K562 (cell line): ENCODE results near the gene JADE3. TPM values are rescaled to one million over a fixed set of nuclear protein-coding genes. Genes with fewer than 3 reads are reported as not detected.
A peak's percentile ranks its signal among the peaks of the same experiment; 100 is the strongest.

Experiments
- GATAD2B ChIP-seq: fragments of 450-650 bp; IDR thresholded peaks from 2 replicates; pipeline ENCODE4 v1.6.1; 2017; ENCODE audit warnings: mild to moderate bottlenecking, borderline replicate concordance
- HDAC6 ChIP-seq: IDR thresholded peaks from 2 replicates; pipeline ENCODE4 v1.6.1; 2012; ENCODE audit warnings: low read depth, mild to moderate bottlenecking, control low read depth, inconsistent platforms, low read length, moderate library complexity
- KDM4B ChIP-seq, 2 experiments: fragments of 450-650 bp in 1 of 2; sonication (generic) in 1 of 2; IDR thresholded peaks; 2 replicates each; pipeline ENCODE4 v1.6.1; 2016 to 2017; ENCODE audit warnings: borderline replicate concordance in 2 of 2, antibody characterized with exemption in 1 of 2, low read depth in 1 of 2, mild to moderate bottlenecking in 1 of 2
- NBN ChIP-seq: fragments of 450-650 bp; IDR thresholded peaks from 2 replicates; pipeline ENCODE4 v1.6.1; 2016; ENCODE audit warnings: low read depth, mild to moderate bottlenecking
- POLR2AphosphoS5 ChIP-seq: IDR thresholded peaks from 2 replicates; pipeline ENCODE4 v1.6.1; 2011; ENCODE audit warnings: mild to moderate bottlenecking, low read depth, low read length, moderate library complexity; ENCODE audit not compliant: control insufficient read depth, insufficient read depth
- PREB ChIP-seq: sonication (generic); formaldehyde crosslinking; IDR thresholded peaks from 2 replicates; pipeline ENCODE4 v1.8.1; 2023; ENCODE audit warnings: mild to moderate bottlenecking, missing genetic modification reagents
- SREBF1 ChIP-seq: fragments of 150-350 bp; IDR thresholded peaks from 2 replicates; pipeline ENCODE4 v1.6.1; 2014; ENCODE audit warnings: antibody characterized with exemption, low read depth, low read length, borderline replicate concordance
- TEAD1 ChIP-seq, 2 experiments: fragments of 450-650 bp in 1 of 2; sonication (generic) in 1 of 2; formaldehyde crosslinking; IDR thresholded peaks; 2 replicates each; pipeline versions ENCODE4 v1.4.0 to v1.8.0; 2020 to 2022; ENCODE audit warnings: mild to moderate bottlenecking in 2 of 2, missing genetic modification reagents in 1 of 2
- ZBTB49 ChIP-seq: sonication (generic); formaldehyde crosslinking; IDR thresholded peaks from 2 replicates; pipeline ENCODE4 v1.8.0; 2022; ENCODE audit warnings: missing genetic modification reagents, mild to moderate bottlenecking, borderline replicate concordance
- ZFP30 ChIP-seq: fragments of 250-450 bp; sonication (Bioruptor Pico); IDR thresholded peaks from 2 replicates; pipeline ENCODE4 v1.8.0; 2022; ENCODE audit warnings: moderate library complexity, mild to moderate bottlenecking, inconsistent platforms, borderline replicate concordance
- ZKSCAN8 ChIP-seq: fragments of 200-800 bp; sonication (Bioruptor generic); IDR thresholded peaks from 2 replicates; pipeline ENCODE4 v1.6.1; 2016; ENCODE audit warnings: missing genetic modification characterization, missing compliant biosample characterization
- ZNF311 ChIP-seq: fragments of 250-450 bp; sonication (Bioruptor Pico); IDR thresholded peaks from 2 replicates; pipeline ENCODE4 v1.4.0; 2020; ENCODE audit warnings: mild to moderate bottlenecking, moderate library complexity
- ZNF347 ChIP-seq: fragments of 450-650 bp; formaldehyde crosslinking; IDR thresholded peaks from 2 replicates; pipeline ENCODE4 v1.4.0; 2020; ENCODE audit warnings: low read depth, mild to moderate bottlenecking, moderate library complexity
- ZNF408 ChIP-seq: fragments of 250-450 bp; sonication (Bioruptor Pico); IDR thresholded peaks from 2 replicates; pipeline ENCODE4 v1.4.0; 2020; ENCODE audit warnings: low read depth, mild to moderate bottlenecking, moderate library complexity
- polyA plus RNA-seq, 8 experiments: library from polyadenylated mRNA; depleted of rRNA in 4 of 8; stranded (reverse) in 5 of 8; unstranded in 3 of 8; fragments of >200 nt; fragmentation: Nextera tagmentation in 2 of 8; fragmentation: Illumina TruSeq in 1 of 8; extraction: Ambion mirVana in 2 of 8; extraction: Trizol in 1 of 8; gene quantifications; 2 replicates each; pipeline versions ENCODE4 v1.2.1 to v1.2.3, GENCODE V29; 2011 to 2014; ENCODE audit warnings: inconsistent platforms in 1 of 8, missing spikeins in 1 of 8
- total RNA-seq, 7 experiments: library from RNA; depleted of rRNA in 6 of 7; stranded (reverse); fragments of >200 nt in 6 of 7; fragmentation: Illumina TruSeq in 2 of 7; extraction: Trizol in 2 of 7; gene quantifications; 2 replicates each; pipeline versions ENCODE4 v1.2.1 to v1.2.3, GENCODE V29; 2011 to 2021; ENCODE audit warnings: low replicate concordance in 1 of 7
- TF ChIP-seq, protein P1 (sequence below): fragments of 250-450 bp; sonication (Bioruptor Pico); IDR thresholded peaks from 2 replicates; pipeline ENCODE4 v1.8.0; 2021; ENCODE audit warnings: moderate library complexity, mild to moderate bottlenecking, inconsistent platforms
- TF ChIP-seq, protein P2 (sequence below), 2 experiments: fragments of 450-650 bp; IDR thresholded peaks; 2 replicates each; pipeline ENCODE4 v1.6.1; 2016; ENCODE audit warnings: mild to moderate bottlenecking in 2 of 2, borderline replicate concordance in 1 of 2, low read depth in 1 of 2, moderate library complexity in 1 of 2

Gene JADE3
- total and polyA plus RNA-seq, 9 of the 15 experiments (the other 6 are each of a cell fraction or from before 2014, with no cell fraction given) = 2.6 to 10.0 (median 7.0) TPM

GRCh38 chrX:47047989-47048388, 135.8 kb downstream of the JADE3 start (continued):
- no peak for TF ChIP-seq GATAD2B
- no peak for TF ChIP-seq KDM4B (IDR thresholded peaks at IDR 0.05; ENCODE audit: borderline replicate concordance in 2 of 2, low read depth in 1 of 2)
- TF ChIP-seq ZNF347 (CRISPR knock-in tag) = no peak
- TF ChIP-seq ZKSCAN8 (CRISPR knock-in tag) = no peak
- TF ChIP-seq HDAC6 = no peak
- TF ChIP-seq PREB (CRISPR knock-in tag) = no peak
- TF ChIP-seq POLR2AphosphoS5 = peak; percentile 84; the same call in 1 of the 2 replicates
- TF ChIP-seq ZBTB49 (CRISPR knock-in tag) = no peak
- TF ChIP-seq ZFP30 (CRISPR knock-in tag) = no peak
- TF ChIP-seq, protein P1, sequence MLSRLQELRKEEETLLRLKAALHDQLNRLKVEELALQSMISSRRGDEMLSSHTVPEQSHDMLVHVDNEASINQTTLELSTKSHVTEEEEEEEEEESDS (CRISPR knock-in tag) = no peak
- TF ChIP-seq, protein P2, sequence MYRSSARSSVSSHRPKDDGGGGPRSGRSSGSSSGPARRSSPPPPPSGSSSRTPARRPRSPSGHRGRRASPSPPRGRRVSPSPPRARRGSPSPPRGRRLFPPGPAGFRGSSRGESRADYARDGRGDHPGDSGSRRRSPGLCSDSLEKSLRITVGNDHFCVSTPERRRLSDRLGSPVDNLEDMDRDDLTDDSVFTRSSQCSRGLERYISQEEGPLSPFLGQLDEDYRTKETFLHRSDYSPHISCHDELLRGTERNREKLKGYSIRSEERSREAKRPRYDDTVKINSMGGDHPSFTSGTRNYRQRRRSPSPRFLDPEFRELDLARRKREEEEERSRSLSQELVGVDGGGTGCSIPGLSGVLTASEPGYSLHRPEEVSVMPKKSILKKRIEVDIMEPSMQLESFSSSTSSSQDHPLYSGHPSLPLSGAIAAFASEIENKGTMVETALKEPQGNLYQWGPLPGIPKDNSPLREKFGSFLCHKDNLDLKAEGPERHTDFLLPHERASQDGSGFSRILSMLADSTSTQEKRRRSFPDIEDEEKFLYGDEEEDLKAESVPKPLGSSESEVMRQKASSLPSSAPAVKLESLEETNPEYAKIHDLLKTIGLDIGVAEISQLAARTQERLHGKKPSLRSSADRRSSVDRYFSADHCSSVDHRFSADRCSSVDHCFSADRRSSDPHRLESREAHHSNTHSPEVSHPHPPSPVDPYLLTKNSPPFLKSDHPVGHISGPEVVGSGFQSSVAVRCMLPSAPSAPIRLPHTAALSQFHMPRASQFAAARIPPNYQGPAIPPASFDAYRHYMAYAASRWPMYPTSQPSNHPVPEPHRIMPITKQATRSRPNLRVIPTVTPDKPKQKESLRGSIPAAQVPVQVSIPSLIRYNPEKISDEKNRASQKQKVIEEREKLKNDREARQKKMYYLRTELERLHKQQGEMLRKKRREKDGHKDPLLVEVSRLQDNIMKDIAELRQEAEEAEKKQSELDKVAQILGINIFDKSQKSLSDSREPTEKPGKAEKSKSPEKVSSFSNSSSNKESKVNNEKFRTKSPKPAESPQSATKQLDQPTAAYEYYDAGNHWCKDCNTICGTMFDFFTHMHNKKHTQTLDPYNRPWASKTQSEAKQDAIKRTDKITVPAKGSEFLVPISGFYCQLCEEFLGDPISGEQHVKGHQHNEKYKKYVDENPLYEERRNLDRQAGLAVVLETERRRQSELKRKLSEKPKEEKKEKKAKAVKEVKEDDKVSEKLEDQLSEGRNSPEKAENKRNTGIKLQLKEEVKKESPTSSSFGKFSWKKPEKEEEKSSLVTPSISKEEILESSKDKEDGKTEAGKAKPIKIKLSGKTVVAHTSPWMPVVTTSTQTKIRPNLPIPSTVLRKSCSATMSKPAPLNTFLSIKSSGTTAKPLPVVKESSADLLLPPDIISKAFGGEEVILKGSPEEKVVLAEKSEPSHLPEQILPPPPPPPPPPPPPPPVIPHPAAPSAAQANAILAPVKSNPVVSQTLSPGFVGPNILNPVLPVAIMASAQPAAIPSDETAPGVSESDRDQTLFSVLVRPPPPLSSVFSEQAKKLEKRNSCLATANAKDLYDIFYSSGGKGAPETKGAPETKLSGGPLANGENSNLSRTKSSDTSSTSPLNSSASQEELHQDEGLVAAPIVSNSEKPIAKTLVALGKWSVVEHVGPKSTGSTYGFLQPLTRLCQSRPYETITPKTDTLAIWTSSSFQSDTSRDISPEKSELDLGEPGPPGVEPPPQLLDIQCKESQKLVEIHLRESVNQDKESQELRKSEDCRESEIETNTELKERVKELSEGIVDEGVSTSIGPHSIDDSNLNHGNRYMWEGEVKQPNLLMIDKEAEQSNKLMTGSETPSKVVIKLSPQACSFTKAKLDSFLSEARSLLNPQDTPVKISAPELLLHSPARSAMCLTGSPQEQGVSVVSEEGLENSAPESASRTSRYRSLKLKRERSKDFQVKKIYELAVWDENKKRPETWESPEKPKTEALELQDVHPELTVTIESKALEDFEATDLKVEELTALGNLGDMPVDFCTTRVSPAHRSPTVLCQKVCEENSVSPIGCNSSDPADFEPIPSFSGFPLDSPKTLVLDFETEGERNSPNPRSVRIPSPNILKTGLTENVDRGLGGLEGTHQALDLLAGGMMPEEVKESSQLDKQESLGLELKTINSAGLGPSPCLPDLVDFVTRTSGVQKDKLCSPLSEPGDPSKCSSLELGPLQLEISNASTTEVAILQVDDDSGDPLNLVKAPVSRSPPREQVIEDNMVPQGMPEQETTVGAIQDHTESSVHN (IDR thresholded peaks at IDR 0.05; ENCODE audit: borderline replicate concordance in 1 of 2, low read depth in 1 of 2) = no peak
- TF ChIP-seq ZNF311 (CRISPR knock-in tag) = no peak
- peak; percentile 44; the same call in 1 of the 2 replicates for TF ChIP-seq NBN
- peak in 1 of 2 experiments; percentile 69; a peak in 1 of 4 replicates for TF ChIP-seq TEAD1 (CRISPR knock-in tag; IDR thresholded peaks at IDR 0.05)
- no peak for TF ChIP-seq SREBF1
- TF ChIP-seq ZNF408 = no peak
